ENCODE results near the gene DUS1L. TPM values are rescaled to one million over a fixed set of nuclear protein-coding genes. Genes with fewer than 3 reads are reported as not detected.

Gene DUS1L
- total RNA-seq, 1 experiment from 2014 or later: 176 TPM

- H3K27ac ChIP-seq (ENCODE audit: low read depth, low read length): no peak overlapping the region; the same call in 1 of the 2 replicates
- DNase-seq (ENCODE audit: low read depth, low spot score): no peak
- peaks cover 11 to 33% of the 10 kb centered on the region in 2 experiments for H3K4me1 ChIP-seq (ENCODE audit: control insufficient read depth in 1 of 2, insufficient read depth in 2 of 2, low read length in 2 of 2)
- ChIA-PET POLR2A (no interaction called here), RAD21 (ENCODE audit: low non-redundant PET in 1 of 2, low total read pairs in 2 of 2, uncharacterized antibody in 2 of 2, unreplicated experiment in 2 of 2) (no interaction called here), CTCF (no interaction called here)
- H3K9me2 ChIP-seq (ENCODE audit: insufficient read depth): no peaks in the 10 kb centered on the region
- H3K4me3 ChIP-seq (replicated peaks in 1 of 2; ENCODE audit: low read depth in 1 of 2, low read length in 2 of 2): no peak overlapping the region
- intact Hi-C loops (cut with micrococcal nuclease): no loop called here
- H4K20me1 ChIP-seq (ENCODE audit: insufficient read depth): peaks cover 4% of the 10 kb centered on the region; the same call in 1 of the 2 replicates
- no peak overlapping the region for H3K9ac ChIP-seq (ENCODE audit: low read length)
- H3K27me3 ChIP-seq (ENCODE audit: insufficient read depth, low read length): no peaks in the 10 kb centered on the region
- no TSS peak for BruUV-seq (replicated peaks)
- TF ChIP-seq POLR2AphosphoS5 (IDR thresholded peaks at IDR 0.05; ENCODE audit: low read depth, low read length): no peak
- TF ChIP-seq YY1 (IDR thresholded peaks at IDR 0.05; ENCODE audit: extremely low read depth, insufficient replicate concordance, low read depth, low read length): no peak
- no peak for TF ChIP-seq POLR2A (IDR thresholded peaks at IDR 0.05; ENCODE audit: borderline replicate concordance, extremely low read depth, insufficient read depth, insufficient read length)
- TF ChIP-seq CTCF (IDR thresholded peaks at IDR 0.05 in 2 of 3, conservative IDR thresholded peaks at IDR 0.05 in 1 of 3; ENCODE audit: borderline replicate concordance in 1 of 3, insufficient read depth in 1 of 3, low read depth in 2 of 3, low read length in 2 of 3): no peak
- TF ChIP-seq EZH2phosphoT487 (IDR thresholded peaks at IDR 0.05; ENCODE audit: borderline replicate concordance): no peak
- no peak for TF ChIP-seq ATF3 (IDR thresholded peaks at IDR 0.05)
- no peak for TF ChIP-seq ZBTB33 (IDR thresholded peaks at IDR 0.05; ENCODE audit: extremely low read depth, insufficient replicate concordance, low read length)
- TF ChIP-seq RAD21 (IDR thresholded peaks at IDR 0.05; ENCODE audit: low read depth): no peak
- TF ChIP-seq EGR1 (IDR thresholded peaks at IDR 0.05; ENCODE audit: low read depth): no peak
- TF ChIP-seq SIN3A (IDR thresholded peaks at IDR 0.05; ENCODE audit: low read depth): no peak
- no peak for TF ChIP-seq CBX3 (IDR thresholded peaks at IDR 0.05; ENCODE audit: low read depth)
- no peak for TF ChIP-seq ZNF274 (IDR thresholded peaks at IDR 0.05; ENCODE audit: low read depth, low read length)
- TF ChIP-seq FOSL1 (IDR thresholded peaks at IDR 0.05; ENCODE audit: low read depth): no peak
- no peak for TF ChIP-seq JUND (IDR thresholded peaks at IDR 0.05)
- TF ChIP-seq TCF7L2 (IDR thresholded peaks at IDR 0.05; ENCODE audit: borderline replicate concordance, extremely low read depth, insufficient read depth, insufficient read length): no peak
- H3K36me3 ChIP-seq (ENCODE audit: control insufficient read depth in 1 of 2, insufficient read depth in 2 of 2, low read length in 2 of 2): no peaks in the 10 kb centered on the region; a peak in 1 of 4 replicates
- no peak overlapping the region for H2AFZ ChIP-seq (ENCODE audit: low read depth, low read length, poor library complexity, severe bottlenecking)
- ATAC-seq: no peak
- peaks cover 34% of the 10 kb centered on the region for H3K79me2 ChIP-seq (ENCODE audit: insufficient read depth, low read length)
- H3K9me3 ChIP-seq (ENCODE audit: control insufficient read depth in 1 of 2, insufficient read depth in 1 of 2, low read depth in 1 of 2, low read length in 2 of 2): no peaks in the 10 kb centered on the region
- no peak overlapping the region for H3K4me2 ChIP-seq (ENCODE audit: low read length)
Measured at GRCh38 chr17:82025401-82026107, 40.0 kb downstream of the DUS1L start.
